Thyroid gland (tissue), 4 donors: ENCODE results near the gene ABCB7. TPM values are rescaled to one million over a fixed set of nuclear protein-coding genes. Genes with fewer than 3 reads are reported as not detected.
"Not testable (repeated sequence)": the region's sequence is repeated elsewhere in the genome, so short reads cannot be mapped to it uniquely, and the experiment has no call there.

Source experiments
- DNase-seq, 2 donors: peaks; one replicate each; pipeline ENCODE4 v3.0.0-alpha.2; 2019
- H3K27ac ChIP-seq, 3 donors: fragments of 200-600 bp; sonication (generic); 1 replicate in 2 of 3; 2 replicates in 1 of 3; pipeline ENCODE4 v1.5.1; 2016 to 2019; ENCODE audit warnings: mild to moderate bottlenecking in 1 of 3, moderate library complexity in 1 of 3
- H3K27me3 ChIP-seq: fragments of 200-600 bp; sonication (generic); one replicate; pipeline ENCODE4 v1.5.1; 2019
- H3K36me3 ChIP-seq, 2 donors: fragments of 200-600 bp; sonication (generic); one replicate each; pipeline ENCODE4 v1.5.1; 2016 to 2019
- H3K4me1 ChIP-seq, 2 donors: fragments of 200-600 bp; sonication (generic); one replicate each; pipeline ENCODE4 v1.5.1; 2017 to 2019
- H3K4me3 ChIP-seq, 3 donors: fragments of 200-600 bp; sonication (generic); replicated peaks in 1 of 3; 1 replicate in 2 of 3; 2 replicates in 1 of 3; pipeline ENCODE4 v1.5.1; 2016; ENCODE audit warnings: mild to moderate bottlenecking in 1 of 3
- H3K9me3 ChIP-seq: fragments of 200-600 bp; sonication (generic); one replicate; pipeline ENCODE4 v1.5.1; 2017
- CTCF ChIP-seq, 6 experiments: fragments of 200-600 bp in 3 of 6; fragments of 450-650 bp in 3 of 6; sonication (generic) in 3 of 6; IDR thresholded peaks; one replicate each; pipeline ENCODE4 v1.5.1; 2016 to 2019; ENCODE audit warnings: antibody characterized with exemption in 6 of 6, mild to moderate bottlenecking in 2 of 6, inconsistent platforms in 1 of 6, moderate library complexity in 1 of 6
- POLR2A ChIP-seq, 2 donors: fragments of 450-650 bp; IDR thresholded peaks; one replicate each; pipeline ENCODE4 v1.6.1; 2017; ENCODE audit warnings: antibody characterized with exemption in 2 of 2, mild to moderate bottlenecking in 2 of 2, moderate library complexity in 1 of 2
- WGBS, 2 donors: methylation state at CpG; one replicate each; pipeline ENCODE4 v1.1.5; 2017; 5-methylcytosine and 5-hydroxymethylcytosine counted together
- intact Hi-C: fragments of 100-400 bp; cut with DNase I; formaldehyde crosslinking; loops from one replicate; pipeline ENCODE4 v1.15.1; 2023
- total RNA-seq, 4 donors: library from RNA; depleted of rRNA; stranded (reverse); fragments of >200 nt; gene quantifications; one replicate each; pipeline ENCODE4 v1.2.3, GENCODE V29; 2016

The ABCB7 gene
- total RNA-seq, 4 donors from 2014 or later, result 30.8 to 75.6 (median 46.4) TPM

- Histone ChIP-seq H3K27ac (no peak overlapping the region), H3K36me3 (no peaks in the 10 kb centered on the region), H3K9me3 (no peaks in the 10 kb centered on the region), H3K4me1 (no peaks in the 10 kb centered on the region), H3K27me3 (no peaks in the 10 kb centered on the region), H3K4me3 (no peak overlapping the region)
- WGBS, 2 donors, result 95% methylated on average over 2 of the region's 2 CpGs
- intact Hi-C loops, result no loop called here
- no peak for TF ChIP-seq CTCF (IDR thresholded peaks at IDR 0.05)
- TF ChIP-seq POLR2A (IDR thresholded peaks at IDR 0.05), result no peak
- no peak for DNase-seq
Observed at GRCh38 chrX:75067931-75068330, 88.2 kb downstream of the ABCB7 start.

GRCh38 chrX:75061701-75062100 is 94.4 kb downstream of the ABCB7 start:
- Histone ChIP-seq H3K27ac (no peak overlapping the region), H3K36me3 (no peaks in the 10 kb centered on the region), H3K4me3 (no peak overlapping the region), H3K27me3 (no peaks in the 10 kb centered on the region), H3K9me3 (no peaks in the 10 kb centered on the region), H3K4me1 (no peaks in the 10 kb centered on the region)
- WGBS, 2 donors, result 100% methylated on average over 1 of the region's 1 CpG
- TF ChIP-seq CTCF (IDR thresholded peaks at IDR 0.05) (no peak), POLR2A (IDR thresholded peaks at IDR 0.05) (no peak)
- intact Hi-C loops, result no loop called here
- no peak for DNase-seq

DNA sequence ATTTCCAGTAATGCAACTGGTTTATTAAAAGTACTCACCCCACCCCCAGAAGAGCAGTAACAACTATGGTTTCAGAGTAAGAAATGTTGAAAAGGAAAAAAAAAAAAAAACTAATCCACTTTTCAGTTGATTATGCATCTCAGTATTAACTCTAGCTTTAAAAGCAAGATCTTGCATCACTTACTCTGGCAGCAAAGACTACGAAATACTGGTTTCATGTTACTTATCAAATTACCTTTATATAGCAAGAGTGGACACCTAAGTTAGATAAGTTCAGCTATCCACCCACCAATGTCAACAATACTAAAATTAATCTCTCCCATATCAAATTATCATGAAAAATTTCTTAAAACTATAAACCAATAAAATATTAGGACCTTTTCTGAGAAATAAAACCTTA is 105.0 kb downstream of the ABCB7 start:
- Histone ChIP-seq H3K27me3 (no peaks in the 10 kb centered on the region), H3K4me1 (no peaks in the 10 kb centered on the region), H3K9me3 (no peaks in the 10 kb centered on the region), H3K27ac (no peak overlapping the region), H3K36me3 (no peaks in the 10 kb centered on the region), H3K4me3 (no peak overlapping the region)
- intact Hi-C loops, result no loop called here
- 97 to 100% methylated on average over 1 of the region's 1 CpG for WGBS, 2 donors
- TF ChIP-seq CTCF (IDR thresholded peaks at IDR 0.05) (no peak), POLR2A (IDR thresholded peaks at IDR 0.05) (no peak)
- DNase-seq, result no peak

GRCh38 chrX:75045369-75045768 is 110.7 kb downstream of the ABCB7 start:
- intact Hi-C loops, result no loop called here
- no peaks in the 10 kb centered on the region for H3K27me3 ChIP-seq
- DNase-seq, result no peak
- H3K4me1 ChIP-seq, result no peaks in the 10 kb centered on the region
- no peaks in the 10 kb centered on the region for H3K36me3 ChIP-seq
- no peak overlapping the region for H3K27ac ChIP-seq
- no peak overlapping the region for H3K4me3 ChIP-seq
- no peak for TF ChIP-seq CTCF (IDR thresholded peaks at IDR 0.05)
- TF ChIP-seq POLR2A (IDR thresholded peaks at IDR 0.05), result no peak
- H3K9me3 ChIP-seq, result no peaks in the 10 kb centered on the region

DNA sequence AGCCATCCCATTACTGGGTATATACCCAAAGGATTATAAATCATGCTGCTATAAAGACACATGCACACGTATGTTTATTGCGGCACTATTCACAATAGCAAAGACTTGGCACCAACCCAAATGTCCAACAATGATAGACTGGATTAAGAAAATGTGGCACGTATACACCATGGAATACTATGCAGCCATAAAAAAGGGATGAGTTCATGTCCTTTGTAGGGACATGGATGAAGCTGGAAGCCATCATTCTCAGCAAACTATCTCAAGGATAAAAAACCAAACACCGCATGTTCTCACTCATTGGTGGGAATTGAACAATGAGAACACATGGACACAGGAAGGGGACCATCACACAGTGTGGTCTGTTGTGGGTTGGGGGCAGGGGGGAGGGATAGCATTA is 111.9 kb downstream of the ABCB7 start:
- H3K9me3 ChIP-seq, DNase-seq, H3K4me1 ChIP-seq, H3K36me3 ChIP-seq, intact Hi-C loops, H3K27ac ChIP-seq, H3K4me3 ChIP-seq, H3K27me3 ChIP-seq: not testable (repeated sequence)
- WGBS, 2 donors, result 88 to 100% methylated on average over 1 to 2 of the region's 4 CpGs

DNA sequence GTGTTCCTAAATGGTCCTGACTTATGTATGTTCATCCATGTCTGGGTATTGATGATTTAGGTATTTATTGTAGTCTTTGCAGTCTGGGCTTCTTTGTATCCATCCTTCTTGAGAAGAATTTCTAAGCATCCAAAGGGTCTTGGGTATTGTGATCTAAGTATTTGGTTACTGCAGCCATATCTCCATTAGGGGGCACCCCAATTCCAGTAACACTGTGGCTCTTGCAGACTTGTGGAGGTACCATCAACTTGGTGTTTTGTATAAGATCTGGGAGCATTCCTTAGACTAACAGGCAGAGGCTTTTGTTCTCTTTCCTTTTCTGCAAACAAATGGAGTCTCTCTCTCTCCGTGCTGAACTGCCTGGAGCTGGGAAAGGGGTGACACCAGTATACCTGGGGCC is 117.2 kb downstream of the ABCB7 start:
- H3K27me3 ChIP-seq, result no peaks in the 10 kb centered on the region
- intact Hi-C loops, result no loop called here
- H3K4me1 ChIP-seq, result no peaks in the 10 kb centered on the region
- H3K27ac ChIP-seq, result no peak overlapping the region
- H3K9me3 ChIP-seq, result no peaks in the 10 kb centered on the region
- TF ChIP-seq CTCF (IDR thresholded peaks at IDR 0.05), result no peak
- TF ChIP-seq POLR2A (IDR thresholded peaks at IDR 0.05), result no peak
- 60% methylated on average over 1 of the region's 1 CpG; no CpG with 5 or more reads in 1 of the 2 donors for WGBS, 2 donors
- no peak for DNase-seq
- H3K36me3 ChIP-seq, result no peaks in the 10 kb centered on the region
- no peak overlapping the region for H3K4me3 ChIP-seq
